Measurements from ENCODE around the gene DEF6. TPM values are rescaled to one million over a fixed set of nuclear protein-coding genes. Genes with fewer than 3 reads are reported as not detected.
"Not testable (repeated sequence)": the region's sequence is repeated elsewhere in the genome, so short reads cannot be mapped to it uniquely, and the experiment has no call there.

Gene DEF6
- total and polyA plus RNA-seq, 2 donors from 2014 or later = 2.7 to 16.3 TPM

- FAIRE-seq = no peak
- TF ChIP-seq, protein P1, sequence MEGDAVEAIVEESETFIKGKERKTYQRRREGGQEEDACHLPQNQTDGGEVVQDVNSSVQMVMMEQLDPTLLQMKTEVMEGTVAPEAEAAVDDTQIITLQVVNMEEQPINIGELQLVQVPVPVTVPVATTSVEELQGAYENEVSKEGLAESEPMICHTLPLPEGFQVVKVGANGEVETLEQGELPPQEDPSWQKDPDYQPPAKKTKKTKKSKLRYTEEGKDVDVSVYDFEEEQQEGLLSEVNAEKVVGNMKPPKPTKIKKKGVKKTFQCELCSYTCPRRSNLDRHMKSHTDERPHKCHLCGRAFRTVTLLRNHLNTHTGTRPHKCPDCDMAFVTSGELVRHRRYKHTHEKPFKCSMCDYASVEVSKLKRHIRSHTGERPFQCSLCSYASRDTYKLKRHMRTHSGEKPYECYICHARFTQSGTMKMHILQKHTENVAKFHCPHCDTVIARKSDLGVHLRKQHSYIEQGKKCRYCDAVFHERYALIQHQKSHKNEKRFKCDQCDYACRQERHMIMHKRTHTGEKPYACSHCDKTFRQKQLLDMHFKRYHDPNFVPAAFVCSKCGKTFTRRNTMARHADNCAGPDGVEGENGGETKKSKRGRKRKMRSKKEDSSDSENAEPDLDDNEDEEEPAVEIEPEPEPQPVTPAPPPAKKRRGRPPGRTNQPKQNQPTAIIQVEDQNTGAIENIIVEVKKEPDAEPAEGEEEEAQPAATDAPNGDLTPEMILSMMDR (IDR thresholded peaks at IDR 0.05; ENCODE audit: borderline replicate concordance, extremely low read depth, insufficient read depth) = no peak
Observed at GRCh38 chr6:35330541-35331119, 33.0 kb downstream of the DEF6 start.

GRCh38 chr6:35332074-35332887, 34.7 kb downstream of the DEF6 start:
- intact Hi-C loops (cut with DNase I); H3K4me1 ChIP-seq (ENCODE audit: control insufficient read depth in 2 of 3, insufficient read depth in 2 of 3, low read depth in 1 of 3, low read length in 3 of 3); FAIRE-seq; H3K9ac ChIP-seq (ENCODE audit: low read length in 3 of 3); H3K36me3 ChIP-seq (ENCODE audit: control insufficient read depth in 2 of 3, insufficient read depth in 3 of 3, low read length in 3 of 3); H3K27me3 ChIP-seq (ENCODE audit: control insufficient read depth, insufficient read depth, low read length); H3K4me3 ChIP-seq (ENCODE audit: low read length in 3 of 3); H3K27ac ChIP-seq (ENCODE audit: low read depth in 2 of 2, low read length in 2 of 2); H3K9me3 ChIP-seq (ENCODE audit: control insufficient read depth in 2 of 3, insufficient read depth in 1 of 3, low read length in 3 of 3): not testable (repeated sequence)
- DNase-seq = peak in 3 of 5 donors; percentile 12 to 38 (median 24)
- TF ChIP-seq, protein P1 (IDR thresholded peaks at IDR 0.05; ENCODE audit: borderline replicate concordance, extremely low read depth, insufficient read depth) = peak; percentile 1

More at GRCh38 chr6:35330541-35331119, 33.0 kb downstream of the DEF6 start:
- Histone ChIP-seq H3K27me3 (ENCODE audit: control insufficient read depth, insufficient read depth, low read length) (no peaks in the 10 kb centered on the region), H3K4me1 (ENCODE audit: control insufficient read depth in 2 of 3, insufficient read depth in 2 of 3, low read depth in 1 of 3, low read length in 3 of 3) (no peaks in the 10 kb centered on the region), H3K4me3 (ENCODE audit: low read length in 3 of 3) (no peak overlapping the region), H3K36me3 (ENCODE audit: control insufficient read depth in 2 of 3, insufficient read depth in 3 of 3, low read length in 3 of 3) (no peaks in the 10 kb centered on the region), H3K27ac (ENCODE audit: low read depth in 2 of 2, low read length in 2 of 2) (no peak overlapping the region), H3K9me3 (ENCODE audit: control insufficient read depth in 2 of 3, insufficient read depth in 1 of 3, low read length in 3 of 3) (no peaks in the 10 kb centered on the region), H3K9ac (ENCODE audit: low read length in 3 of 3) (no peak overlapping the region)
- no peak for DNase-seq
- intact Hi-C loops (cut with DNase I) = no loop called here

GRCh38 chr6:35341557-35341956, 43.9 kb downstream of the DEF6 start:
- DNase-seq (no peak), FAIRE-seq (no peak)
- TF ChIP-seq, protein P1 (IDR thresholded peaks at IDR 0.05; ENCODE audit: borderline replicate concordance, extremely low read depth, insufficient read depth) = no peak
- peaks cover 0 to 4% (median 0%) of the 10 kb centered on the region in 3 donors for H3K36me3 ChIP-seq (ENCODE audit: control insufficient read depth in 2 of 3, insufficient read depth in 3 of 3, low read length in 3 of 3)
- H3K4me1 ChIP-seq (ENCODE audit: control insufficient read depth in 2 of 3, insufficient read depth in 2 of 3, low read depth in 1 of 3, low read length in 3 of 3) = peaks cover 2 to 11% (median 6%) of the 10 kb centered on the region in 3 donors
- H3K27me3 ChIP-seq (ENCODE audit: control insufficient read depth, insufficient read depth, low read length) = no peaks in the 10 kb centered on the region
- H3K4me3 ChIP-seq (ENCODE audit: low read length in 3 of 3) = no peak overlapping the region
- H3K9ac ChIP-seq (ENCODE audit: low read length in 3 of 3) = no peak overlapping the region
- intact Hi-C loops (cut with DNase I) = loop anchor here (10.0 kb wide), 1 partner anchor 103 kb away; no protein-coding TSS in a partner anchor
- no peaks in the 10 kb centered on the region for H3K9me3 ChIP-seq (ENCODE audit: control insufficient read depth in 2 of 3, insufficient read depth in 1 of 3, low read length in 3 of 3)
- H3K27ac ChIP-seq (ENCODE audit: low read depth in 2 of 2, low read length in 2 of 2) = no peak overlapping the region
